Activated CD8-positive, alpha-beta memory T cell treated with anti-CD3 and anti-CD28 coated beads, Interleukin-2, amount 50 U/mL, for 48 hours (primary cell): Measurements from ENCODE around the gene OSBPL9.

Experiments
- DNase-seq: peaks from one replicate; pipeline ENCODE4 v3.0.0-alpha.2; 2020

The OSBPL9 gene

GRCh38 chr1:51745304-51745570 lies 128.3 kb downstream of the OSBPL9 start:
- DNase-seq: no peak

- no peak for DNase-seq
Measured at GRCh38 chr1:51749151-51749550, 132.3 kb downstream of the OSBPL9 start.

- DNase-seq: no peak
Measured at GRCh38 chr1:51750218-51750617, 133.3 kb downstream of the OSBPL9 start.

- no peak for DNase-seq
Measured at GRCh38 chr1:51750729-51751128, 133.8 kb downstream of the OSBPL9 start.

GRCh38 chr1:51752073-51752948 lies 135.4 kb downstream of the OSBPL9 start:
- DNase-seq: no peak

- DNase-seq: no peak
Measured at GRCh38 chr1:51753969-51754368, 137.1 kb downstream of the OSBPL9 start.

- no peak for DNase-seq
Measured at GRCh38 chr1:51754666-51755065, 137.8 kb downstream of the OSBPL9 start.

GRCh38 chr1:51755437-51755836 lies 138.5 kb downstream of the OSBPL9 start:
- no peak for DNase-seq

- DNase-seq: no peak
Measured at GRCh38 chr1:51756290-51756689, 139.4 kb downstream of the OSBPL9 start.

- no peak for DNase-seq
Measured at GRCh38 chr1:51758310-51758709, 141.4 kb downstream of the OSBPL9 start.

GRCh38 chr1:51760872-51761271 lies 144.0 kb downstream of the OSBPL9 start:
- no peak for DNase-seq

- no peak for DNase-seq
Measured at GRCh38 chr1:51761351-51761750, 144.5 kb downstream of the OSBPL9 start.

- DNase-seq: no peak
Measured at GRCh38 chr1:51768971-51769588, 152.2 kb downstream of the OSBPL9 start.

- DNase-seq: no peak
Measured at GRCh38 chr1:51776408-51776807, 159.5 kb downstream of the OSBPL9 start.

- no peak for DNase-seq
Measured at GRCh38 chr1:51780927-51781326, 164.0 kb downstream of the OSBPL9 start.

GRCh38 chr1:51784997-51785421 lies 168.1 kb downstream of the OSBPL9 start:
- no peak for DNase-seq

GRCh38 chr1:51788938-51789337 lies 172.0 kb downstream of the OSBPL9 start:
- no peak for DNase-seq

- DNase-seq: no peak
Measured at GRCh38 chr1:51789342-51789741, 172.4 kb downstream of the OSBPL9 start.

- DNase-seq: no peak
Measured at GRCh38 chr1:51790385-51790784, 173.5 kb downstream of the OSBPL9 start.

- DNase-seq: no peak
Measured at GRCh38 chr1:51791888-51792287, 175.0 kb downstream of the OSBPL9 start.

- DNase-seq: no peak
Measured at GRCh38 chr1:51792864-51793263, 176.0 kb downstream of the OSBPL9 start.

- no peak for DNase-seq
Measured at GRCh38 chr1:51794260-51794659, 177.4 kb downstream of the OSBPL9 start.

- DNase-seq: no peak
Measured at GRCh38 chr1:51794868-51795267, 178.0 kb downstream of the OSBPL9 start.

GRCh38 chr1:51799372-51799771 lies 182.5 kb downstream of the OSBPL9 start:
- no peak for DNase-seq

GRCh38 chr1:51814513-51814912 lies 197.6 kb downstream of the OSBPL9 start:
- DNase-seq: no peak
